Measurements from ENCODE around the gene PYROXD2. TPM values are rescaled to one million over a fixed set of nuclear protein-coding genes. Genes with fewer than 3 reads are reported as not detected.
"Not testable (repeated sequence)": the region's sequence is repeated elsewhere in the genome, so short reads cannot be mapped to it uniquely, and the experiment has no call there.

The PYROXD2 gene
- total RNA-seq, 1 donor from 2014 or later = 2.8 TPM

DNA sequence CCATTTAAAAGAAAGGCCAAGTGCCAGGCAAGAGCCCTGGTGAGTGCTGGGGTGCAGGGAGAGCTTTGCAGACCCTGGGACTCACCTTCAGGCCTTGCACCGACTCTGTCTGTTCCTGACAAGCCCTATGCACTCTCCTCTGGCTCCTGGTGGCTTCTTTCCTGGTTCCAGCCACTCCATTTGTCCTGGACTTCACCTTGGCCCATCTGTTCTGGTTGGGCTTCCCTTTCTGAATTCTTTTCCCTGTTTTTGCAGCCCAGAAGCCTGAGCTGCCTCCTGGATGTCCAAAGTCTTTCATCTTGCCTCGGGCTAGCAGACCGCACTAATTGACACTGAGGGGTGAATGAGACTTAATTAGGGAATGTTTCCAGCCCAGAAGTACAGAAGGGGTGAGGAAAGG, 60.5 kb downstream of the PYROXD2 start:
- peaks cover 43% of the 10 kb centered on the region for H3K27me3 Mint-ChIP-seq (ENCODE audit: low read depth)
- H3K4me1 Mint-ChIP-seq (ENCODE audit: low read depth) = peaks cover 2% of the 10 kb centered on the region
- intact Hi-C loops (cut with micrococcal nuclease) = no loop called here
- H3K9me3 Mint-ChIP-seq = no peaks in the 10 kb centered on the region
- H3K27ac Mint-ChIP-seq = no peak overlapping the region
- H3K4me3 Mint-ChIP-seq (ENCODE audit: low read depth) = no peak overlapping the region
- DNase-seq (ENCODE audit: low spot score) = no peak
- no peaks in the 10 kb centered on the region for H3K36me3 Mint-ChIP-seq (ENCODE audit: low read depth)

DNA sequence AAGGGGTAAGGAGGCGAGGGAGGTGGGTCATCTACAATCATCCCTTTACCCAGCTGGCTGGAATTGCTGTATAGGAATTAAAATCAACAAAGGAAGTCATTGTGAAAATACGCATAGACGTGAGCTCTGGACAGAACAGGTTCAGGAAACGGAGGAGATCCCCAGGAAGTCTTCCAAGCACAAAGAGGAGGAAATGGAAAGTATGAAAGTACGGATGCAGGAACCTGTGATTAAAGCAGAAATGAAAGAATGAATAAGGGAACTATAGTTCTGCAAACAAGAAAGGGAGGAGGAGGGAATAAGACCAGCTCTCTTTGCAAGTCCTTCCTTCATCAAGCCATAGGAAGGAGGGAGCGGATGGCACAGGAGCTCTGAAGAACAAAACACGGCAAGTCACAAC, 61.8 kb downstream of the PYROXD2 start:
- Mint-ChIP-seq H3K36me3 (ENCODE audit: low read depth) (no peaks in the 10 kb centered on the region), H3K27ac (no peak overlapping the region), H3K4me3 (ENCODE audit: low read depth) (no peak overlapping the region), H3K27me3 (ENCODE audit: low read depth) (peaks cover 44% of the 10 kb centered on the region), H3K9me3 (no peaks in the 10 kb centered on the region), H3K4me1 (ENCODE audit: low read depth) (peaks cover 4% of the 10 kb centered on the region)
- no peak for DNase-seq (ENCODE audit: low spot score)
- intact Hi-C loops (cut with micrococcal nuclease) = no loop called here

GRCh38 chr10:98351831-98352402, 63.1 kb downstream of the PYROXD2 start:
- intact Hi-C loops (cut with micrococcal nuclease) = no loop called here
- H3K4me3 Mint-ChIP-seq (ENCODE audit: low read depth) = no peak overlapping the region
- no peaks in the 10 kb centered on the region for H3K36me3 Mint-ChIP-seq (ENCODE audit: low read depth)
- no peak for DNase-seq (ENCODE audit: low spot score)
- H3K27ac Mint-ChIP-seq = no peak overlapping the region
- H3K27me3 Mint-ChIP-seq (ENCODE audit: low read depth) = peaks cover 46% of the 10 kb centered on the region
- H3K4me1 Mint-ChIP-seq (ENCODE audit: low read depth) = peaks cover 4% of the 10 kb centered on the region
- peaks cover 5% of the 10 kb centered on the region for H3K9me3 Mint-ChIP-seq

DNA sequence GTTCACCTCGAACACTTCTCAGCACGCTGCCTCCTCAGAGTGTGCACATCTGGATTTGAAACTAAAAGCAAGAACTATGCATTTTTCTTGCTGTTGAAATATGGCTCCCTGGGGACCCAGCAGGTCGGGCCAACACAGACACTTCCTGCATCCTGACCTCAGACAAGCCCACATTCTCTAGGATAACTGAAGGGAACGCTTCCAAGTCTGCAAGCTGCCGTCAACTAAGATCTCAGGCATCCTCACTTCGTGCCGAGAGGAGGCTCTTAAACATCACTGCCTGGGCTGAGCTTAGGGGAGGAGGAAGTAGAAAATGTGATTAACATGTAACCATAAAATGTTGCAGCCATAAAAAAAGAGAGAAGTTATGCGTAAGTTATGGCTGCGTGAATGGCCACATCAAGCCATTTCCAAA, 65.5 kb downstream of the PYROXD2 start:
- peaks cover 14% of the 10 kb centered on the region for H3K9me3 Mint-ChIP-seq
- peaks cover 4% of the 10 kb centered on the region for H3K4me1 Mint-ChIP-seq (ENCODE audit: low read depth)
- H3K36me3 Mint-ChIP-seq (ENCODE audit: low read depth) = no peaks in the 10 kb centered on the region
- peaks cover 36% of the 10 kb centered on the region for H3K27me3 Mint-ChIP-seq (ENCODE audit: low read depth)
- no peak overlapping the region for H3K27ac Mint-ChIP-seq
- no peak overlapping the region for H3K4me3 Mint-ChIP-seq (ENCODE audit: low read depth)
- intact Hi-C loops (cut with micrococcal nuclease) = no loop called here
- DNase-seq (ENCODE audit: low spot score) = no peak

DNA sequence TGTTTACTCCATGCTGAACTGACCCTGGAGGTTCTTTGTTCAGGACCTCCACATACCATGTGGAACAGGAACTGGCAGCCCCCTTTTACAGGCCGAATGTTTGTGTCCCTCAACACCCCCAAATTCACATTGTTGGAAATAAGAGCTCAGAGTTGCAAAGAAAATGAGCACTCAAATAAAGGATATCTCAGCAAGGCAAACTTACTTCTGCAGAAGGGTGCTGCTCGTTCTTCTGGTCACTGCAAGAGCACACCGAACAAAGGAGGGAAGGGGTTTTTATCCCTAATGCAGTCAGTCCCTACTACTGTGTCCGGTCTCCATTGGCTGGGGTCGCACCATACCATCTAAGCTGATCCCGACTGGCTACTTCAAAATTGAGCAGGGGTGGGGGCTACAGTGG, 68.1 kb downstream of the PYROXD2 start:
- Mint-ChIP-seq H3K27ac (no peak overlapping the region), H3K4me1 (ENCODE audit: low read depth) (peaks cover 4% of the 10 kb centered on the region), H3K4me3 (ENCODE audit: low read depth) (no peak overlapping the region), H3K27me3 (ENCODE audit: low read depth) (peaks cover 31% of the 10 kb centered on the region), H3K36me3 (ENCODE audit: low read depth) (no peaks in the 10 kb centered on the region), H3K9me3 (peaks cover 14% of the 10 kb centered on the region)
- no peak for DNase-seq (ENCODE audit: low spot score)
- intact Hi-C loops (cut with micrococcal nuclease) = no loop called here

- DNase-seq (ENCODE audit: low spot score) = no peak
- Mint-ChIP-seq H3K27ac (no peak overlapping the region), H3K27me3 (ENCODE audit: low read depth) (peaks cover 21% of the 10 kb centered on the region), H3K36me3 (ENCODE audit: low read depth) (no peaks in the 10 kb centered on the region), H3K9me3 (peaks cover 14% of the 10 kb centered on the region), H3K4me1 (ENCODE audit: low read depth) (peaks cover 11% of the 10 kb centered on the region), H3K4me3 (ENCODE audit: low read depth) (no peak overlapping the region)
- intact Hi-C loops (cut with micrococcal nuclease) = no loop called here
Observed at GRCh38 chr10:98344589-98345038, 70.4 kb downstream of the PYROXD2 start.

DNA sequence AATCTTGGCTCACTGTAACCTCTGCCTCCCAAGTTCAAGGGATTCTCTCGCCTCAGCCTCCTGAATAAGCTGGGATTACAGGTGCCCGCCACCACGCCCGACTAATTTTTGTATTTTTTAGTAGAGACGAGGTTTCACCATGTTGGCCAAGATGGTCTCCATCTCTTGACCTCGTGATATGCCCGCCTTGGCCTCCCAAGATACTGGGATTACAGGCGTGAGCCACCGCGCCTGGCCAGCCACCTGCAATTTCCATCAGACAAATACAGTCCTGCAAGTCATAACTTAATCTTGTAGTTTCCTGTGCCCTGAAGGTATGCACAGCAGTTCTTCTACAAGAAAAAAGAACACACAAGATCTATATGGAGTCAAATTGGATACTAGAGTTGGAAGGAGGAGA, 73.3 kb downstream of the PYROXD2 start:
- H3K27me3 Mint-ChIP-seq (ENCODE audit: low read depth) = peaks cover 14% of the 10 kb centered on the region
- H3K4me1 Mint-ChIP-seq (ENCODE audit: low read depth); H3K4me3 Mint-ChIP-seq (ENCODE audit: low read depth); intact Hi-C loops (cut with micrococcal nuclease); H3K9me3 Mint-ChIP-seq; DNase-seq (ENCODE audit: low spot score); H3K36me3 Mint-ChIP-seq (ENCODE audit: low read depth); H3K27ac Mint-ChIP-seq: not testable (repeated sequence)

- H3K36me3 Mint-ChIP-seq (ENCODE audit: low read depth) = no peaks in the 10 kb centered on the region
- H3K4me1 Mint-ChIP-seq (ENCODE audit: low read depth) = peaks cover 8% of the 10 kb centered on the region
- DNase-seq (ENCODE audit: low spot score) = no peak
- H3K27me3 Mint-ChIP-seq (ENCODE audit: low read depth) = peaks cover 14% of the 10 kb centered on the region
- peaks cover under 1% of the 10 kb centered on the region for H3K9me3 Mint-ChIP-seq
- no peak overlapping the region for H3K4me3 Mint-ChIP-seq (ENCODE audit: low read depth)
- no peak overlapping the region for H3K27ac Mint-ChIP-seq
- intact Hi-C loops (cut with micrococcal nuclease) = no loop called here
Observed at GRCh38 chr10:98340940-98341310, 74.1 kb downstream of the PYROXD2 start.

DNA sequence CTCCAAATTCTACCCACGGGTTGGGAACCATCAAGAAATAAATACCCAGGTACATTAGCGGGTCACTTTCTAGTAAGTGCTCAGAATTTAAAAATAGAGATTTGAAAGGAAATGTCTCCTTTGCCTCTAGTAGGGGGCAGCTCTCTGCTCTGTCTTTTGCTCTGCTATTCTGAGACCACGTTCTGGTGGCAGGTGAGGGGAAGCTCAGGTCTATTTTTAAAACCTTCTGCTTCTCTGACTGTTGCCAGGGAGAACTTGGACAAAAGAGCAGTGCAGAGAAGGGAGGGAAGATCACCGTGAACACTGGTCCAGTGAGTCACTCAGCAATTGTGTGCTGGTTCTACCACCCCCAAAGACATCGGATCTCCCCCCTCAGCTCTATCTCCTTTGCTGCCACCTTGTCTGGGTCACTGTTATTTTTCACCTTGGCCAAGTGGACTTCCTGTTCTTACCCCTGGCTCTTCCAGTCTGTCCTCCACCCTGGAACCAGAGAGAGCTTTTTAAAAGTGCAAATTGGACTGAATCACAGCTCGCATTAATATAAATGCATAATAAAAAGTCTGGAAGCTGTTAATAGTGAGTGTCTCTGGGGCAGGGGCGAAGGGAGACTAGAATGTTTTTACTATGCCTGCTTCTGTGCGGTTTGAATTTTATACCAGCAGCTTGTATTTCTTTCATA, 74.6 kb downstream of the PYROXD2 start:
- intact Hi-C loops (cut with micrococcal nuclease) = no loop called here
- no peaks in the 10 kb centered on the region for H3K9me3 Mint-ChIP-seq
- no peak overlapping the region for H3K27ac Mint-ChIP-seq
- peaks cover 8% of the 10 kb centered on the region for H3K4me1 Mint-ChIP-seq (ENCODE audit: low read depth)
- peaks cover 14% of the 10 kb centered on the region for H3K27me3 Mint-ChIP-seq (ENCODE audit: low read depth)
- DNase-seq (ENCODE audit: low spot score) = no peak
- no peak overlapping the region for H3K4me3 Mint-ChIP-seq (ENCODE audit: low read depth)
- H3K36me3 Mint-ChIP-seq (ENCODE audit: low read depth) = no peaks in the 10 kb centered on the region

DNA sequence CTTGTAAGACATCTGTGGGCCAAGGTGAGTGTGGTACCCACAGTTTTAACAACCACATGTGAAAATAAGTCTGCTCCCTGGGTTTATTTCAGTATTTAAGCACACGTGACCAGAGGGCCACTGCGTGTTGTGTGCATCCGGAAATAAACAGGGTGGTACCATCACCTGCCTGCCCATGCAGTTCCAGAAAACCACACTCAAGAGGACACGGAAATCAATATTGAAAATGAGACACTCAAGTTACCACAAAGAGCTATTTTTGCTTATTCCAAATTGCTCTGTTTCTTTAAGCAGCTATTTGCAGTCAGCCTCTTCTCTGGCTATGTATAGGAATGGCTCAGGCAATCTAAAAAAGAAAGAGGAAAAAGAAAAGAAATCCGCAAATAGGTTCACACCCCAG, 75.2 kb downstream of the PYROXD2 start:
- no peaks in the 10 kb centered on the region for H3K9me3 Mint-ChIP-seq
- no peaks in the 10 kb centered on the region for H3K36me3 Mint-ChIP-seq (ENCODE audit: low read depth)
- H3K27me3 Mint-ChIP-seq (ENCODE audit: low read depth) = peaks cover 14% of the 10 kb centered on the region
- DNase-seq (ENCODE audit: low spot score) = no peak
- H3K4me3 Mint-ChIP-seq (ENCODE audit: low read depth) = no peak overlapping the region
- intact Hi-C loops (cut with micrococcal nuclease) = no loop called here
- peaks cover 8% of the 10 kb centered on the region for H3K4me1 Mint-ChIP-seq (ENCODE audit: low read depth)
- no peak overlapping the region for H3K27ac Mint-ChIP-seq

DNA sequence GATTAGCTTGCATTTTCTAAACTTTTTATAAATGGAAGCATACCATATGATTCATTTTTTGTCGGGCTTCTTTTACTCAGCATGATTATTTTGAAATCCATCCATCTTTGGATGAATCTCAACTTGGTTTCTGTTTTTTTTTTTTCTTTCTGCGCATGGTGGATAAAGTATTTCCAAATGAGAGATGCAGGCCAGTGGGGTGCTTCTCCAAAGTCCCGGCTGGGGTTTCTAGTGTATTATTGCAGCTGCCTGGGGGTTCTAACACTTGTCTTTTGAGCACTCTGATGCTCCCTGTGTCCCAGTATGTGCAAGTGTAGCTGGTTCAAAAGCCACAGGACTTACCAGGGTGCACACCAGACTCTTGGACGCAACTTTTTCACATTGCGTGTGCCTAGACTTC, 76.1 kb downstream of the PYROXD2 start:
- Mint-ChIP-seq H3K4me3 (ENCODE audit: low read depth) (no peak overlapping the region), H3K27me3 (ENCODE audit: low read depth) (peaks cover 15% of the 10 kb centered on the region), H3K27ac (no peak overlapping the region), H3K9me3 (no peaks in the 10 kb centered on the region), H3K36me3 (ENCODE audit: low read depth) (no peaks in the 10 kb centered on the region), H3K4me1 (ENCODE audit: low read depth) (peaks cover 8% of the 10 kb centered on the region)
- DNase-seq (ENCODE audit: low spot score) = no peak
- intact Hi-C loops (cut with micrococcal nuclease) = no loop called here

DNA sequence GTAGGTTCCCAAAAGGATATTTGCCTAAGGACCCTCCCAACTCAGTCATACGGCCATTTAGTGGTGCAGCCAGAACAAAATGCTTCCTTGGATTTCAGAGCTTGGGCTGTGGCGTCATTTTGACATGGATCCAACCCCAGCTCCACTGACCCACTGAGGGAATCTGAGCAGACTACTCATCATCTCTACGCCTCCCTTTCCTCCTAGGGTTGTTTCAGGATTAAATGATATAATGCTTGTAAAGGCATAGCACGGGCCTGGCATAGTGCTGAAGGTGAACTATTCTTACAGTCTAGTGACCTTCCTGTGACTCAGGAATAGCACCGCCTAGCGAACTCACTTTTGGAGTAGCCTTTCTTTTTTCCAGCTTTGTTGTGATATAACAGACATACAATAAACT, 76.7 kb downstream of the PYROXD2 start:
- Mint-ChIP-seq H3K27me3 (ENCODE audit: low read depth) (peaks cover 18% of the 10 kb centered on the region), H3K9me3 (no peaks in the 10 kb centered on the region), H3K4me3 (ENCODE audit: low read depth) (no peak overlapping the region), H3K27ac (no peak overlapping the region), H3K4me1 (ENCODE audit: low read depth) (peaks cover 8% of the 10 kb centered on the region), H3K36me3 (ENCODE audit: low read depth) (no peaks in the 10 kb centered on the region)
- no peak for DNase-seq (ENCODE audit: low spot score)
- intact Hi-C loops (cut with micrococcal nuclease) = no loop called here

GRCh38 chr10:98337484-98337883, 77.5 kb downstream of the PYROXD2 start:
- H3K4me3 Mint-ChIP-seq (ENCODE audit: low read depth) = no peak overlapping the region
- no peaks in the 10 kb centered on the region for H3K36me3 Mint-ChIP-seq (ENCODE audit: low read depth)
- intact Hi-C loops (cut with micrococcal nuclease) = no loop called here
- peaks cover 17% of the 10 kb centered on the region for H3K27me3 Mint-ChIP-seq (ENCODE audit: low read depth)
- no peak for DNase-seq (ENCODE audit: low spot score)
- peaks cover 8% of the 10 kb centered on the region for H3K4me1 Mint-ChIP-seq (ENCODE audit: low read depth)
- no peak overlapping the region for H3K27ac Mint-ChIP-seq
- no peaks in the 10 kb centered on the region for H3K9me3 Mint-ChIP-seq

All from activated T-helper 2 cell treated with anti-CD3 and anti-CD28 coated beads, Interferon-gamma antibody, Interleukin-2, Interleukin-4, amounts not matched to agents 10 μg/mL and 5 μg/mL and 100 μg/mL, durations not matched to agents 14 hours and 24 hours and 36 hours (primary cell).